ENCODE measurements around the gene TNRC6B. TPM values are rescaled to one million over a fixed set of nuclear protein-coding genes. Genes with fewer than 3 reads are reported as not detected.

Gene TNRC6B
- polyA plus RNA-seq, 1 donor (not counting 4 experiments of a cell fraction or from before 2014, with no cell fraction given), result 5.6 TPM

DNA sequence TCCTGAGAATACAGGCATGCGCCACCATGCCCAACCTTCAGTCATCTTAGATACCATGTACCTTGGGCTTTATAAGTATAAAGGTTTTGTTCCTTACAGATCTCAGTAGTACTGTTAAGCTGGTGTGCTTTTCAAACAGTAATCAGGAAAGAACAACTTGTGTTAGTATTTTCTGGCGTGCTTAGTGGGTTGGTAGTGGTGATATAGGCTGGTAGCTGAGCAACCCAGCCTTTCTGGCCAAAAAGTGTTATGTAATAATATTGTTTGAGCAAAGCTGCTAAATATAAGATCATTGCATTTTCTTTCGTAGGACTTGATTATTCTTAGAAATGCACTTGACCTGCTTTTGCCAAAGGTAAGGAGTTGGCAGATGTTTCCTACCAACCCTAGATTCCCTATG, 175.0 kb downstream of the TNRC6B start:
- Histone ChIP-seq H3K9me1 (ENCODE audit: control insufficient read depth, extremely low read depth, insufficient read depth, low read length) (no peaks in the 10 kb centered on the region), H3K79me2 (ENCODE audit: control insufficient read depth, insufficient read depth, low read length) (peaks cover 28% of the 10 kb centered on the region), H2AFZ (ENCODE audit: control insufficient read depth, low read length) (no peak overlapping the region), H3K36me3 (ENCODE audit: control insufficient read depth in 2 of 2, extremely low read depth in 1 of 2, insufficient read depth in 2 of 2, low read length in 2 of 2) (peaks cover 14 to 15% of the 10 kb centered on the region in 2 experiments), H3K27me3 (ENCODE audit: control insufficient read depth, extremely low read depth, insufficient read depth, low read length) (no peaks in the 10 kb centered on the region), H4K20me1 (ENCODE audit: control insufficient read depth, extremely low read depth, insufficient read depth, low read length) (no peaks in the 10 kb centered on the region), H3K4me1 (ENCODE audit: control insufficient read depth, extremely low read depth, insufficient read depth, low read length) (peaks cover 8% of the 10 kb centered on the region), H3K9me3 (ENCODE audit: control insufficient read depth, low read depth, low read length) (no peaks in the 10 kb centered on the region), H3K27ac (ENCODE audit: control insufficient read depth, insufficient read depth, low read length) (no peak overlapping the region), H3K4me3 (ENCODE audit: control insufficient read depth in 2 of 3, extremely low read depth in 1 of 3, insufficient read depth in 2 of 3, low read depth in 1 of 3, low read length in 3 of 3) (no peak overlapping the region), H3K9ac (ENCODE audit: control insufficient read depth, extremely low read depth, insufficient read depth, low read length) (no peak overlapping the region), H3K4me2 (ENCODE audit: control insufficient read depth, extremely low read depth, insufficient read depth, low read depth, low read length) (no peak overlapping the region)
- dilution Hi-C loops (cut with MboI; ENCODE audit: extremely low pct_ligation_motif_present, low sequenced_read_pairs), result no loop called here
- FAIRE-seq, result no peak
- DNase-seq (ENCODE audit: low read depth, low spot score), result no peak
- TF ChIP-seq, protein P1, sequence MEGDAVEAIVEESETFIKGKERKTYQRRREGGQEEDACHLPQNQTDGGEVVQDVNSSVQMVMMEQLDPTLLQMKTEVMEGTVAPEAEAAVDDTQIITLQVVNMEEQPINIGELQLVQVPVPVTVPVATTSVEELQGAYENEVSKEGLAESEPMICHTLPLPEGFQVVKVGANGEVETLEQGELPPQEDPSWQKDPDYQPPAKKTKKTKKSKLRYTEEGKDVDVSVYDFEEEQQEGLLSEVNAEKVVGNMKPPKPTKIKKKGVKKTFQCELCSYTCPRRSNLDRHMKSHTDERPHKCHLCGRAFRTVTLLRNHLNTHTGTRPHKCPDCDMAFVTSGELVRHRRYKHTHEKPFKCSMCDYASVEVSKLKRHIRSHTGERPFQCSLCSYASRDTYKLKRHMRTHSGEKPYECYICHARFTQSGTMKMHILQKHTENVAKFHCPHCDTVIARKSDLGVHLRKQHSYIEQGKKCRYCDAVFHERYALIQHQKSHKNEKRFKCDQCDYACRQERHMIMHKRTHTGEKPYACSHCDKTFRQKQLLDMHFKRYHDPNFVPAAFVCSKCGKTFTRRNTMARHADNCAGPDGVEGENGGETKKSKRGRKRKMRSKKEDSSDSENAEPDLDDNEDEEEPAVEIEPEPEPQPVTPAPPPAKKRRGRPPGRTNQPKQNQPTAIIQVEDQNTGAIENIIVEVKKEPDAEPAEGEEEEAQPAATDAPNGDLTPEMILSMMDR (optimal IDR thresholded peaks at IDR 0.05 in 1 of 3, IDR thresholded peaks at IDR 0.05 in 1 of 3, conservative IDR thresholded peaks at IDR 0.05 in 1 of 3; ENCODE audit: extremely low read depth in 1 of 3, insufficient read depth in 2 of 3, low read length in 3 of 3), result no peak
- TF ChIP-seq EZH2 (IDR thresholded peaks at IDR 0.05; ENCODE audit: low read length), result no peak

DNA sequence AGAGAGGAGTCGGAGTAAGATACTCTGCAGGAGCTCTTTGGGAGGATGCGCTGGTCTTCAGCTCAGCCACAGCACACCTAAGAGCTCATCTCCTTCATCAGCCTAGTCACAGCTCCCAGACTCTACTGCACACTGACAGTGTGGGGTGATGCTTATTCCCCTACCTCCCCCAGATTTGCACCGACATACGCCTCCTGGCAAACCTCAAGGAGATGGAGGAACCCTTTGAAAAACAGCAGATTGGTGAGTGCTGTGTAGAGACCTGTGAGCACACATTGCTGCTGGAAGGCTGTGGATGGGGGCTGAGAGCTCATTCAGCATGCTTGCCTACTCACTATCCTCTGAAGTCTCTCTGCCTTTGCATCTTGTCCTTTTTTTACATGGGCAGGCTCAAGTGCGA, 183.4 kb downstream of the TNRC6B start:
- no peak for FAIRE-seq
- Histone ChIP-seq H3K4me2 (ENCODE audit: control insufficient read depth, extremely low read depth, insufficient read depth, low read depth, low read length) (no peak overlapping the region), H3K9ac (ENCODE audit: control insufficient read depth, extremely low read depth, insufficient read depth, low read length) (no peak overlapping the region), H3K79me2 (ENCODE audit: control insufficient read depth, insufficient read depth, low read length) (no peaks in the 10 kb centered on the region), H3K9me1 (ENCODE audit: control insufficient read depth, extremely low read depth, insufficient read depth, low read length) (no peaks in the 10 kb centered on the region), H3K4me3 (ENCODE audit: control insufficient read depth in 2 of 3, extremely low read depth in 1 of 3, insufficient read depth in 2 of 3, low read depth in 1 of 3, low read length in 3 of 3) (no peak overlapping the region), H3K9me3 (ENCODE audit: control insufficient read depth, low read depth, low read length) (no peaks in the 10 kb centered on the region), H3K4me1 (ENCODE audit: control insufficient read depth, extremely low read depth, insufficient read depth, low read length) (no peaks in the 10 kb centered on the region), H2AFZ (ENCODE audit: control insufficient read depth, low read length) (no peak overlapping the region), H3K27ac (ENCODE audit: control insufficient read depth, insufficient read depth, low read length) (no peak overlapping the region), H3K27me3 (ENCODE audit: control insufficient read depth, extremely low read depth, insufficient read depth, low read length) (no peaks in the 10 kb centered on the region), H3K36me3 (ENCODE audit: control insufficient read depth in 2 of 2, extremely low read depth in 1 of 2, insufficient read depth in 2 of 2, low read length in 2 of 2) (peaks cover 49 to 66% of the 10 kb centered on the region in 2 experiments), H4K20me1 (ENCODE audit: control insufficient read depth, extremely low read depth, insufficient read depth, low read length) (no peaks in the 10 kb centered on the region)
- no peak for TF ChIP-seq EZH2 (IDR thresholded peaks at IDR 0.05; ENCODE audit: low read length)
- TF ChIP-seq, protein P1 (optimal IDR thresholded peaks at IDR 0.05 in 1 of 3, IDR thresholded peaks at IDR 0.05 in 1 of 3, conservative IDR thresholded peaks at IDR 0.05 in 1 of 3; ENCODE audit: extremely low read depth in 1 of 3, insufficient read depth in 2 of 3, low read length in 3 of 3), result no peak
- dilution Hi-C loops (cut with MboI; ENCODE audit: extremely low pct_ligation_motif_present, low sequenced_read_pairs), result no loop called here
- DNase-seq (ENCODE audit: low read depth, low spot score), result no peak

Measured in keratinocyte (primary cell).